NCI-H82 treated with DMSO at 0.1 percent for 48 hours (cell line): ENCODE data around the gene PPM1F.
A peak's percentile ranks its signal among the peaks of the same experiment; 100 is the strongest.

Experiments used
- DNase-seq: peaks from one replicate; lab custom pipeline; 2025; ENCODE audit not compliant: unreplicated experiment; lab: John Stamatoyannopoulos, UW

Gene PPM1F, protein sequence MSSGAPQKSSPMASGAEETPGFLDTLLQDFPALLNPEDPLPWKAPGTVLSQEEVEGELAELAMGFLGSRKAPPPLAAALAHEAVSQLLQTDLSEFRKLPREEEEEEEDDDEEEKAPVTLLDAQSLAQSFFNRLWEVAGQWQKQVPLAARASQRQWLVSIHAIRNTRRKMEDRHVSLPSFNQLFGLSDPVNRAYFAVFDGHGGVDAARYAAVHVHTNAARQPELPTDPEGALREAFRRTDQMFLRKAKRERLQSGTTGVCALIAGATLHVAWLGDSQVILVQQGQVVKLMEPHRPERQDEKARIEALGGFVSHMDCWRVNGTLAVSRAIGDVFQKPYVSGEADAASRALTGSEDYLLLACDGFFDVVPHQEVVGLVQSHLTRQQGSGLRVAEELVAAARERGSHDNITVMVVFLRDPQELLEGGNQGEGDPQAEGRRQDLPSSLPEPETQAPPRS

DNA sequence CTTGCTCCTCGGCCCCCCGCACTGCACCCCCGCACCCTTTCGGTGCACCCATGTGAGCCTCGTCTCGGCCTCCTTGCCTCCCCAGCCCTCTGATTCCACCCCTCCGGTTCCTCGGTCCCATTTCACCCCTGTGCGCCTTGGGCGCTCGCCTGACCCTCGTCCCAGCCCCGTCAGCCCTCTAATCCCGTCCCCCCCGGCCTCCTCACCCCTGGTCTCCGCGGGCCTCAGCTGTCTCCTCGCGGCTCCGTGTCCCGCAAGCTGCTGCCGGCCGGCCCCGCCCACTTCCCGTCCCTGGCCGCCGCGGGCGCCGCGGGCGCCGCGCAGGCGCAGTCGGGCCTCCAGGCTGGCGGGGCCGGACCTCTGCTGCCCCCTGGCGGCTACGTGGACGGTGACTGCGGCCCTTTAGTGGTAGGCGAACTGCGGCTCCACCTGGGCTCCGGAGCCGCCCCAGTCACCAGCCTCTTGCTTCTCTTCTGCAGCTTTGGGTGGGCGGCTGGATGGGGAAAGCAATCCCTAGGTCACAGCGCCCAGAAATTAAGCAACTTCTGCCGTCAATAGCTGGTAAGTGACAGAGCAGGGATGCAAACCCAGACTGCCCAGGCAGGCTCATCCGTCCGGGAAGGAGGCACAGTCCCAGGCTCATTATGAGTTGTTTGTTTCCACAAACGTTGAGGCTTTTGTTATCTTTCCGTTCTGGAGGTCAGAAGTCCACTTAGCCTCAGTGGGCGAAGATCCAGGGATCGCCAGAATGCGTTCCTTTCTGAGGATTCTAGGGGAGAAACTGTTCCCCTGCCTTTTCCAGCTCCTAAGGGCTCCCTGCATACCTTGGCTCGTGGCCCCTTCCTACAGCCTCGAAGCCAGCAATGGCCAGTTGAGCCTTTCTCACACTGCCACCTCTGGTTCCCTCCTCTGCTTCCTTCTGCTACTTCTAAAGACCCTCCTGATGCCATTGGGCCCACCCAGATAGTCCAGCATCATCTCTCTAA lies at the start of gene PPM1F:
Gene PPM1F (minus strand): TSS at position 263 of the 986 bp plus-strand sequence. CDS start 6,800 bp downstream, outside the sequence.
- peak; percentile 22 for DNase-seq

DNA sequence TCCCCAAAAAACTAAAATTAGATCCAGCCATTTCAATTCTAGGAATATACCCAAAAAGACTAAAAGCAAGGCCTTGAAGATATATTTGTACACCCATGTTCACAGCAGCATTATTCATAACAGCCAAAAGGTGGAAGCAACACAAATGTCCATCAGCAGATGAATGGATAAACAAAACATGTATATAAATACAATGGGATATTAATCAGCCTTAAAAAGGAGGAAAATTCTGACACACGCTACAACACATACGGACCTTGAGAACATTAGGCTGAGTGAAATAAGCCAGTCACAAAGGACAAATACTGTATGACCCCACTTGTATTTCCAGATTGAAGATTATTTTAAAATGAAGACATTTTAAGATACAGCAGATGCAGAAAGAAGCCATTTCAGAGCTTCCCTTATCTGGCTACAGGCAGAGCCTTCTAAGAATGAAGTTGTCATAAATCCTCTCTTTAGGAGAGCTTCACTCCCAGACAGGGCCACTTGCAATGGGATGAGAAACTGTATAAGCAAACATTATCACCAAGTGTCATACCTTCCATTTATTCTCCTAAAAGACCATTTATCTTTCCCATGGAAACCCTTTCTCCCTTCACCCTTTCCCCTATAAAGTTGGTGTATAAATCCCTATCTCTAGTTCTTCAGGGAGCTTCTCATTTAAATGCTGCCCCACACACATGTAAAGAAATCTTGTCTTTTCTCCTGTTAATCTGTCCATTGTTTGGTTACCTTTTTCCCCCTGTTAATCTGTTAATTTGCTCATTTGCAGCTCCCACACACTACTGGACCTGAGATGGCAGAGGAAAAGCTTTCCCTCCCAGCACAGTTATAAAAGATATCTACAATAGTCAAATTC lies 49.2 kb upstream of the PPM1F start:
- DNase-seq = no peak

DNA sequence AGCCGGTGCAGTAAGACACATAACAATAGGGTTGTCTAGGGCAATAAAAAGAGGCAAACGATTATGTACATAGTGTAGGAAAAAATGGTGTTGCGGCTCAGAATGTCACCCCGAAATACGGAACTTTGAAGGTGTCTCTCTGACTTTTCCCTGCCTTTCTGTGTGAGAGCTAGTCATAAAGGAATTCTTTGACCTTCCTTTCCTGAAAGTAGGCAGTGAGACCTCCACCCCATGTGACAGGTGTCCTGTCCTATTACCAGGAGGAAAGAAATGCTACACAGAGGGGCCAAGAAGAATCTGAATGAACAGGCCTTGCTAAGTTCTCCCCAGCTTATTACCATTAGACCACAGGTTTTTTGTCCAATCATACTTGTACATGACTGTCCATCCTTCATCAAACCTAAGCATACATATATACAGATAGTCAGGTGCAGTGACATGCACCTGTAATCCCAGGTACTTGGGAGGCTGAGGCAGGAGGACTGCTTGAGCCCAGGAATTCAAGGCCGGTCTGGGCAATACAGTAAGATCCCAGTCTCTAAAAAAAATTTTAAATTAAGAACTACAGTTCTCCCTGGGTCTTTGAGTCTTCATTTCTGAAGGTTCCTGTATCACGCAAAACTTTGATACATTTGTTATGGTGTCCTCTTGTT lies 46.1 kb upstream of the PPM1F start:
- no peak for DNase-seq

DNA sequence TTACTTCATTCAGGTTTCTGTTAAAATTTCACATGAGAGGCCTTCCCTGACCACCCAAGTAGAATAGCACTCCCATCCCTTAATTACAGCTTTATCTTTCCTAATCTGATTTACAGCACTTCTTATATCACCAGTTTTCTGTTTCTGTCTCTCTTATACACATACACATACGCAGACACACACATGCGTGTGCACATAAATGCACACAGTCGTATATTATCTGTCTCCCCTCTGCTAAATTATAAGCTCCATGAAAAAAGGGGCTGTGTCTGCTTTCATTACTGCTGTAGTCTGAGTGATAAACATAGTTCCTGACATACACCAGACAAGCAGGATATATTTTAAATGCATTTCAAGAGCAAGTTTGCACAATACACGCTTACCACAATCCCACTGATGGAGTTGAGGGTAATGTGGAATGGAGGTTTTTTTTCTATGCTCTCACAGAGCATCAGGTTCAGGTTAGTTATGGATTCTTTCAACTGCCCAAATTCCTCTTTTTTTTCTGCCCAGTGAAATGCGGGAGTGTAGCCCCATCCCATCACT lies 43.6 kb upstream of the PPM1F start:
- DNase-seq = no peak

DNA sequence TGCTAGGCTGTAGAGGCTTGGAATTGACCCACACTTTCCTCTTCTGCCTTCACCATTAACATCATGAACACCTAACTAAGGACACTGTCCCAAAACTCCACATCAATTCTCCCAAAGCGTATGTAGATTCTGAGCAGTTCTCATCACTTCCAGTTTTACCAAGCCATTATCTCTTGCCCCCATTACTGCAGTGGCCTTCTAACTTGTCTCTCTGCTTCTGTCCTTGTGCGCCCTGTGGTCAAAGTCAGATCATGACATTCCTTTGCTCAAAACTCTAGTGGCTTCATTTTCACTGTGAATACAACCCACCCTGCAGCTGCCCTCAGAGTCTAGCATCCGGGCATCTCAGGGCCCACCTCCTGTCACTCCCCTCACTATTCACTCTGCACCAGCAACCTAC lies 43.0 kb upstream of the PPM1F start:
- DNase-seq = no peak

DNA sequence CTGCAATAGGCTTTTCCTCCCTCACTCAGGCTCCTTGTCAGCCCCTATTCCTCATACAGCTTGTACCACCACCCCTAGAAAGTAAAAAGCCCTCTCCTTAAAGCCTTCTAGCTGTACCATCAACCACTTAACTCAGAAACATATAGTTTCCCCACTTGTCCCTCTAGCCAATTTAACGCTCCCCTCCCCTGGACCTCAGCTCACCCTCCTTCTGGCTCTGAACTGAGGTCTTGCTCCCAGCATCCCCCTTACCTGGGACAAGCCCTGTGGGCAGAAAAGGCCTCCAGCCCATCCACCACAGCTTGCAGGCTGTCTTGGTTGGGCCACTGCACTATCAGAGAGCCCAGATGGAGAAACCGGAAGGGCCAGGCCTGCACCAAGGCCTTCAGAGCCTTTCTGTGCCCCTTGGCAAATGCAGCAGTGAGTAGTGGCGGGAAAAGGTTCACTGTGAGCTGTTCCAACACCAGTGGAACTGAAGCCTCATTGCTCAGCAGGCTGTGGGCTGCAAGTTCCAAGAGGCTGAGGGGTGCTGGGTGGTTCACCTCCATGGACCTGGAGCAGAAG lies 42.3 kb upstream of the PPM1F start:
- no peak for DNase-seq

- no peak for DNase-seq
Observed at GRCh38 chr22:21992593-21993237, 40.1 kb upstream of the PPM1F start.

GRCh38 chr22:21991774-21992173 lies 39.1 kb upstream of the PPM1F start:
- DNase-seq = no peak

DNA sequence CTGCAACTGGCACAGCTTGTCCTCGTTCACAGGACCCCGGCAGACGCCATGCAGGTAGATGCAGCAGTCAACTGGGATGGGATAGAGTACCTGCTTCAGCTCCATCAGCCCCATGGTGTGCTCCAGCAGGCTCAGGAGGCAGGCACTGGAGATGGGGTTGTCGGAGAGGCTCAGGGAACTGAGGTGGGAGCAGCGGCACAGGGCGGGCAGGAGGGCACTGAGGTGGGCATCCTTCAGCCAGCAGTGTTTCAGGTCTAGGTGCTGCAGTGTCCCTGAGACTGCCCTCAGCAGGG lies 38.6 kb upstream of the PPM1F start:
- no peak for DNase-seq

GRCh38 chr22:21990445-21991303 lies 38.0 kb upstream of the PPM1F start:
- no peak for DNase-seq

DNA sequence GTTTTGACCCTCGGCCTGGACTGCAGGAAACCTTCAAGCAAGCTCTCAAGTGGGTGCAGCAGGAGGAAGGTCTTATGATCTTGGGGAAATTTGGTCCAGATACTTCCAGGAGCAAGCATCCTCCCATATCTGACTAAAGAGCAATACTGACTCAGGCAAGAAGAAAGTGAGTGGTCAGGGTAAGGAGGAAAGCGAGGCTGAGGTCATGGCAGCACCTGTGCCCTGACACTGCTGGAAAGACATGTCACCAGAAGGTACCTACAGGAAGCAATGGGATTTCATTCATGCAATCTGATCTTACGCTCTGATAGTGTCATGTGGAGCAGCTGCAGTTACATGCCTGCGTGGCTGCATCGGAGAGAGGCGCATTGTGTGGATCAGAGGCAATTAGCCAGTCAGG lies 36.4 kb upstream of the PPM1F start:
- no peak for DNase-seq

- no peak for DNase-seq
Observed at GRCh38 chr22:21985214-21985613, 32.6 kb upstream of the PPM1F start.

DNA sequence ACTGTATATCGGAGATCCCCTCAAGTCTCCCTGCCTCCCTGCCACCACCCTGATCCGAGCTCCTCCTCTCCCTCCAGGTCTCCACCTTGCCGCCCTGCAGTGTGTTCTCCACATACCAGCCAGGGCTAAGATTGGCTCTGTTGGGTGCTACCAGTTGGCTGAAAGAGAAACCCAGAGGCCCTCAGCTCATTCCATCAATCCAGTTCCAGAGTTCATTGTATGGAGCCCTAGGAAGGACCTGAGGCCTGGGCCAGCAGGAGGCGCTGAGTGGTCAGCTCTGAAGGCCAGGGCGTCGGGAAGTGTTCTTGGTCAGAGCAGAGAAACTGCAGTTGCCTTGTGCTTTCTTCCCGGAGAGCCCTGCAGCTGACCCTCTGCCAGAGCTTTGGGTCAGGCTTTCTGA lies 32.1 kb upstream of the PPM1F start:
- DNase-seq = no peak

GRCh38 chr22:21982338-21982965 lies 29.8 kb upstream of the PPM1F start, which contains the start of gene TOP3B:
TSS of gene TOP3B (minus strand) at chr22:21982787. CDS start at chr22:21975709, 7,078 bp downstream.
- peak; percentile 1 for DNase-seq

GRCh38 chr22:21981874-21982273 lies 29.2 kb upstream of the PPM1F start:
- no peak for DNase-seq

DNA sequence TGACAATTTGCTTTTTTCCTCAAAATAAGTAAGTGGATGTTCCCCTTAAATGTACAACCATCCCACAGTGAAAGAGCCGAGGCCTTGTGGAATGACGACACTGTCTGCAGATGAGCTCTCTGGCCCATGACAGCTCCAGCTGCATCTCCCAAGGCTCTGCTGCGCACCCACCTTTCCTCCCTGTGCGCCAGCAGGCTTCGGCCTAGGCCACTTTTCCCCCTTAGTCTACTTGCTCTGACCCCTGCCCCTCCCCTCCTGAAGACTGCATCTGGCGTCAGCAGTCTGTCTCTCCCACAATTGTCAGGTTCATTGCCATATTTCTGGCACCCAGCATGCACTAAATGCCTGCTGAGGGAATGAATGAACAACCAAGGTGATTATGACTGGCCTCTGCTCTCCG lies 27.9 kb upstream of the PPM1F start:
- no peak for DNase-seq

DNA sequence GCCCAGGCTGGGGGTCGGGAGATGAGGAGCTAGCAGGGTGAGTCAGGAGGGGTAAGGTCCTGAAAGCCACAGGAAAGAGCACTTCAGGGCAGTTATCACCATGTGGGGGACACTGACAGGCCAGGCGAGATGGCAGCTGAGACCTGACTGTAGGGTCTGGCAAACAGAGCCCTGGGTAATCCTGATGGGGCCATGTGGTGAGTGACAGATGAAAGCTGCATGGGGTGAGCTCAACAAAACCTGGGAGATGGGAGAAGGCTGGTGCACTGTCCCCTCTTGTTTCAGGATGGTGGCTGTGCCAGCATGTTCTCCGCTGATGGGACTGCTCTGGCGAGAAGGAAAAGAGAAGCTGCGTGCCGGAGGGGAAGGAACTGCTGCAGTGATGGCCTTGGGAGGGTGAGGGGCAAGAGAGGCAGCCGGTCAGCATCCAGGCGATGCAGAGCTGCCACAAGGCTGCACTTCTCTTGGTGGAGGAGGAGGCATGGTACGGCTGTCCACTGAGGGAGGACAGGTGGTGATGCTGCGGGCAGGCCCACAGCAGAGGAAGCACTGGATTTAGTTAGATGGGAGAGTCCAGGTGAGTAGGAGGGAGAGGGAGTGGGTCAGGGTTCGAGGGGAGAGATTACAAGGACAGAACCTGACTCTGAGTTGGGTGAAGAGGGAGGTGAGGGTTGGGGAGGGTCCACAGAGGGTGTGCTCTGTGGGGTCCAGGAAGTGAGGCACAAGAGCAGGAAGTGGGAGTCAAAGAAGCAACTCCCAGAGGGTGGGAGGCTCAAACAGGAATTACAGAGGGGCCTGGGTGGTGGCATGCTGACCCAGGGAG lies 26.1 kb upstream of the PPM1F start:
- DNase-seq = no peak
